HG03175 (cell line): ENCODE measurements around the gene MRLN.
"Not testable (repeated sequence)": the region's sequence is repeated elsewhere in the genome, so short reads cannot be mapped to it uniquely, and the experiment has no call there.

ENCODE experiments used
- ATAC-seq: cut with Tn5 transposase; IDR thresholded peaks from one replicate; pipeline ENCODE4 v1.9.1; 2021; ENCODE audit warnings: mild to moderate bottlenecking, moderate library complexity; ENCODE audit not compliant: unreplicated experiment

The MRLN gene

DNA sequence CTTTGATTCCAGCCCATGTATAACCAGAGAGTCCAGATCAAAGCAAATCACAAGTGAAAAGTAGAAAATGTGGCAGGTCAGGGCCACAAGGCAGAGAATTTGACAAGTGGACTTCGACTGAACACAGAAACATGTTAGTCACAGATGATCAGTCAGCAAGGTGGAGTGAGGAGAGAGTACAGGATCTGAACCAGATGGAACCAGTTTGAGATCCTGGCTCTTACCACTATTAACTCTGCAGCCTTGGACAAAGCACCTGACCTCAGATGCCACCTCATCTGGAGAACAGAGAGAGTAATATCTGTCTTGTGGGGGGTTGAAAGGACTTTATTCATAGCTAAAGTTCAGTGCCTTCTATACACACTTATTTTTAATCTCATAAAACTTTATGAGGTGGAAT, 4.4 kb downstream of the MRLN start:
- ATAC-seq: no peak

DNA sequence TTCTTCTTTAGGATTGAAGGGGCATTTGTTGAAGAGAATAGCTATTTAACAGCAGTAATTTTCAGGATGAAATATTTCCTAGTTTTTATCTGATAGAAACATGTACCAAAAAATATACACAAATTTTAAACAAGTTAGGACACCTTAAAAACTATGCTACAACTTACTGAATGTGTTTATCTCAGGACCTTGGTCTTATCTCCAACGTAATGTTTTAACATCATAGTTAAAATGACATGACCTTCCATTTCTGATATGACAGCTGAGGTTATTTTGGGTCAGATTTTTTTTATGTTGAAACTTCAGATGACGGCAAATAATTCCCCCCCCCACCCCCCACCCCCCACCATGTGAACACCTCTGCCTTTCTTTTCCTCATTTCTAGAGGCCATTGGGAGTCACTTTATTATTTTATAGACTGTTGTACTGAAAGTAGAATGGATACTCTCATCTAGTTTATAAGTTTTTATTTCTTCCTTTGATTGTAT, 8.0 kb downstream of the MRLN start:
- ATAC-seq: no peak

DNA sequence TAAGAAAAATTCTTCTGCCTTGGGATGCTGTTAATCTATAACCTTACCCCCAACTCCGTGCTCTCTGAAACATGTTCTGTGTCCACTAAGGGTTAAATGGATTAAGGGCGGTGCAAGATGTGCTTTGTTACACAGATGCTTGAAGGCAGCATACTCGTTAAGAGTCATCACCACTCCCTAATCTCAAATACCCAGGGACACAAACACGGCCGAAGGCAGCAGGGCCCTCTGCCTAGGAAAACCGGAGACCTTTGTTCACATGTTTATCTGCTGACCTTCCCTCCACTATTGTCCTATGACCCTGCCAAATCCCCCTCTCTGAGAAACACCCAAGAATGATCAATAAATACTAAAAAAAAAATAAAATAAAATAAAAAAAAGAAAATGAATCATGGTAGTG, 8.5 kb downstream of the MRLN start:
- ATAC-seq: not testable (repeated sequence)

DNA sequence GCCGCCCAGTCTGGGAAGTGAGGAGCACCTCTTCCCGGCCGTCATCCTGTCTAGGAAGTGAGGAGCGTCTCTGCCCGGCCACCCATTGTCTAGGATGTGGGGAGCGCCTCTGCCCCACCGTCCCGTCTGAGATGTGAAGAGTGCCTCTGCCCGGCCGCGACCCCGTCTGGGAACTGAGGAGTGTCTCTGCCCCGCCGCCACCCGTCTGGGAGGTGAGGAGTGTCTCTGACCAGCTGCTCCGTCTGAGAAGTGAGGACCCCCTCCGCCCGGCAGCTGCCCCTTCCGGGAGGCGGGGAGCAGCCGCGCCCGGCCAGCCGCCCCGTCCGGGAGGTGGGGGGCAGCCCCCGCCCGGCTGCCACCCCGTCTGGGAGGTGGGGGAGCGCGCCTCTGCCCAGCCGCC, 9.1 kb downstream of the MRLN start:
- ATAC-seq: not testable (repeated sequence)

DNA sequence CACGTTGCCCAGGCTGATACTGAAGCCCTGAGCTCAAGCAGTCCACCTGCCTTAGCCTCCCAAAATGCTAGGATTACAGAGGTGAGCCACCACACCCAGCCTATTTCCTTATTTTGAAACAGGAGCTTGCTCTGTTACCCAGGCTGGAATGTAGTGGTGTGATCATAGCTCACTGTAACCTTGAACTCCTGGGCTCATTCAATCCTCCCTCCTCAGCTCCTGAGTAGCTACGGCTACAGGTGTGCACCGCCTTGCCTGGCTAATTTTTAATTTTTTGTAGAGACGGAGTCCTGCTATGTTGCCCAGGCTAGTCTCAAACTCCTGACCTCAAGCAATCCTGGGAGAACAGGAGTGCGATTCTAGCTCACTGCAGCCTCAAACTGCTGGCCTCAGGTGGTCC, 11.7 kb downstream of the MRLN start:
- no peak for ATAC-seq

DNA sequence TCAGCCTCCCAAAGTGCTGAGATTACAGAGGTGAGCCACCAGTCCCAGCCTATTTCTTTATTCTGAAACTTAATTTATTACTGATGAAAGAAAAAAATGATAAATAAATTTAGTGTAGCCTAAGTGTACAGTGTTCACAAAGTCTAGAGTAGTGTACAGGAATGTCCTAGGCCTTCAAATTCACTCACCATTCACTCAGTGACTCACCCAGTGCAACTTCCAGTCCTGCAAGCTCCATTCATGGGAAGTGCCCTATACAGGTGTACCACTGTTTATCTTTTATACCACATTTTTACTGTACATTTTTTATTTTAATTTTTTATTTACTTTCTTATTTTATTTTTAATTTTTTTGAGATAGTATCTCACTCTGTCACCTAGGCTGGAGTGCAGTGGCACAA, 12.2 kb downstream of the MRLN start:
- no peak for ATAC-seq

DNA sequence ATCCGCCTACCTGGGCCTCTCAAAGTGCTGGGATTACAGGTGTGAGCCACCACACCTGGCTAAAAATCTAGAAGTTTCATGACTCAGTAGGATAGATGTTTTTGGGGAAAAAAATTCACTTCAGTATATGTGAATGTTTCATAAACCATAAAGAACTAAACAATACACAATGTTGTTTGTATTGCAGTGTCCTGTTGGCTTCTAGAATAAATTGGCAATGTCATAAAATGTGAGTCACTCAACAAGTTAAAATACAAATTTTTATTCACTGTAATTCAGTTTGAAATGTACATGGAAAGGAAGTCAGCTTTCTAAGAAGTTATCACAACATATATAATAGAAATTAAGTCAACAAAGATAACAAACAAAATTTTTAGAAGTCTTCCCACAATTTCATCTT, 16.5 kb downstream of the MRLN start:
- ATAC-seq: no peak

DNA sequence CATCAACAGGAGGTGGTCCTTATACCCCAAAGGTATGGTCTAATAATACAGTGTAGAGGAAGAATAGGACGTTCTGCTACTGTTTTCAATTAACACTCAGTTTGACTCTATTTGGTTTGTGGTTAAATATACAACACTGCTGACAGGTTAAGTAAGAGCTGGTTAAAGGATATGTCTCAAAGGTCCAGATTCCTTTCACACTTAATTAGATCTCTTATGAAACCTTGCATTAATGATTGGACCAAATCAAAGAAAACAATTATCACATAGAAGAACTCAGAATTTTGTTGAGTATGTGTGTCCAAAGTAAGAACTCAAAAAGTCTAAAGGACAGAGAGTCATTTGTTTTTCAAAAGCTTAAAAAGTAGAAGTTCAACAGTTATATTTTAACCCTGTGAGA, 18.0 kb downstream of the MRLN start:
- no peak for ATAC-seq

DNA sequence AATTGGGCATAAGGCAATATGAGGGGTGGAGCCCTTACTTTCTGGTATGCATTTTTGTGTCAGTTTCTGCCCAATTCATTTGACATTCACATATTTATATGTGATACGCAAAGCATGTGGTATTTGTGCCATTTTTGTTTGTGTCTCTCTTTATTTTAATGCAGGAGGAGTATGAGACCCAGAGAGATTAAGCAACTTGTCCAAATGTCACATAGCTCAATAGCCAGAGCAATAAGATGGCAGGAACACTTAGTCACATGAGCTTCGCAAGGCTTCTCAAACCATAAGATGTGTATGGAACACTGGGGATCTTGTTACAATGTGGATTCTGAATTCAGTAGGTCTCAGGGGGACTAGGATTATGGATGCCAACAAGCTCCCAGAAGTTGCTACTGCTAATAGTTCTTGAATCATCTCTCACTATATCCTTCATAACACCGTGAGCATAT, 19.2 kb downstream of the MRLN start:
- no peak for ATAC-seq

DNA sequence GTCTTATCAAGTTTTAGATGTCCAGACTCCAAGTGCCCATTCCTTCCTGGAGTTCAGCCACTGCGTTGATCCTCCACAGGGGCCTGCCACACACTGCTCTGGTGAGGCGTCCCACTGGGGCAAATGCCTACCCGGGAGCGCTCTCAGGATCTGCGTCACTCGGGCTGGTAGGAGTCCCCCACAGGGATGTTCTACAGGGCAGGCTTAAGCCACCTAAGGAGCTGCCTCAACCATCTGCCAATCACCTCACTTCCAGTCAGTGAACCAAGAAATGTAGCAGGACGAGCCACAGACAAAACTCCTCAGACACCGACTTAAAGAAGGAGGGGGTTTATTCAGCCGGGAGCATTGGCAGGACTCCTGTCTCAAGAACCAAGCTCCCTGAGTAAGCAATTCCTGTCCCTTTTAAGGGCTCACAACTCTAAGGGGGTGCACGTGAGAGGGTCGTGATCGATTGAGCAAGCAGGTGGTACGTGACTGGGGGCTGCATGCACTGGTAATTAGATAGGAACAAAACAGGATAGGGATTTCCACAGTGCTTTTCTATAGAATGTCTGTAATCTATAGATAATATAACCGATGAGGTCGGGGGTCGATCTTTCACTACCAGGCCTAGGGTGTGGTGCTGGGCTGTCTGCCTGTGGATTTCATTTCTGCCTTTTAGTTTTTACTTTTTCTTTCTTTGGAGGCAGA, 19.8 kb downstream of the MRLN start:
- ATAC-seq: not testable (repeated sequence)

DNA sequence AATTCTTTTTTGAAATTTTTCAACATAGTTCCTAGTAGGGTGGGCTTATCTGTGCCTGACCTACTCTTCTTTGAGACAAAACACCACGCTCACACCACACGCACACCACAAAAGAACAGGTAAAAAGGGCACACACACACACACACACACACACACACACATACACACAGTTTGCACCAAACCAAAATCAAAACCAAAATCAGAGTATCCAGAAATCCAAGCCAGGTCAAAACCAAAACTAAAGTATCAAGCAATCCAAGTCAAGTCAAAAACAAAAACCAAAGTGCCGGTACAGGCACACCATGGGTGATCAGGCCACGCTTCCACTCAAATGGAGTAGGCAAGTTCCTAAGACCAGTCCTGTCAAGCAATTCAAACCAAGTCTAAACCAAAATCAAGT, 20.4 kb downstream of the MRLN start:
- not testable (repeated sequence) for ATAC-seq

DNA sequence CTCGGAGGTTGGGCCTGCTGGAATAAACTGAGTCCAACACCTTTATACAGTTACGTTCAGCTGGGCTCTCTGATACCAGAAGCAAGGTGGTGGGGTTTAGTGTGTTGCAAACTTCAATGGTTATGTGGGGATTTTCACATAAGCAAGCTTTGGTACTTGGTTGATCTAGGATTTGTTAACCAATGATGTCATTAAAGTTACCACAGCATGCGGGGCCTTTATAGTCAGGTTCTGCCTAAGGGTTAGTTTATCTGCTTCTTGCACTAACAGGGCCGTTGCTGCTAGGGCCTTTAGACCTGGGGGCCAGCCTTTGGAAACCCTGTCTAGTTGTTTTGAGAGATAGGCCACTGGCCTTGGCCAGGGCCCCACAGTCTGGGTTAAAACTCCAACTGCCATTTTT, 24.1 kb downstream of the MRLN start:
- not testable (repeated sequence) for ATAC-seq

DNA sequence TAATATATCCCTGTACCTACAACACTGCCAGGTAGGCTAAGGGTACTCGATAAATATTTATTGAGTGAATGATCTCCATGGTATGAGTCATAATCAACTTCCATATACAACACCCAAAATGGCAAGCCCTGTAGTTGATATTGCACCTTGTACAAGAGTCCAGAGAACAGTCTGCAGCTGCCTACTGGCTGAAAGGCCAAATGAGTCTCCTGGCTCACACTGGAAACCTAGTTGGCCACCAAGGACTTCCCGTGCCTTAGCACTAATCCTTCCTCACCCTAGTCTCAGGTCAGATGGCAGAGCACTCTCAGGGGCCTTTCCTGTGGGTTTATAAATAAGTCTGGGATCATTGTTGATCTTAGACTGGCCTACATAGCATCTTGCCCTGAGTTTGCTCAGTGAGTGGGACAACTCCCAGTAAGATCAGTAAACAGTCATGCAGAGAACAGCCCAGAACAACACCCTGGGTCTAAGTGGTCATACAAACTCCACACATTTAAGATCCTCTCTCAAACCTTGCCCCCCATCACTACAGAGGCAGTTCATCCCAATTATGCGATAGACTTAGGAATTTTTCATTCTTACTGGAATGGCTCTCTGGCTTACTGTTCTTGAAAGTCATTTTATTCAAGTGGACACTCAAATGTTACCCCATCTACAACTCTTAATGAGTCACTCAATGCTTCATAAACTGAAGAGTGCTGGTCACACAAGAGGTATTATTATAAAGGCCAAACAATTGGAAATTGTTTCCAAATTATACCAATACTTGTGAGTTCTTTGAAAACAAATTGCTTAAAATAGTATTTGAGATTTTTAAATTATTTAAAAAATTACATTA, 28.9 kb downstream of the MRLN start:
- no peak for ATAC-seq

DNA sequence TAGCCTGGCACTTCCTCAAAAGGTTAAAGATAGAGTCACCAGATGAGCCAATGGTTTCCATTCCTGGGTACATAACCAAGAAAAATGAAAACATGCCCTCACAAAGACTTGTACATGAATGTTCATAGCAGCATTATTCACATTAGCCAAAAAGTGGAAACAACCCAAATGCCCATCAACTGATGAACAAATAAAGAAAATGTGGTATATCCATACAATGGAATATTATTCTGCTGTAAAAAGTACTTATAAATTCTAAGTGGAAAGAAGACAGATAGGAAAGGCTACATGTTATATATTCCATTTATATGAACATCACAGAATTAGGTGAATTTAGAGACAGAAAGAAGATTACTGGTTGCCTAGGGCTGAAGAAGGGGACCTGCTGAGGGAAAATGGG, 32.9 kb downstream of the MRLN start:
- ATAC-seq: no peak

DNA sequence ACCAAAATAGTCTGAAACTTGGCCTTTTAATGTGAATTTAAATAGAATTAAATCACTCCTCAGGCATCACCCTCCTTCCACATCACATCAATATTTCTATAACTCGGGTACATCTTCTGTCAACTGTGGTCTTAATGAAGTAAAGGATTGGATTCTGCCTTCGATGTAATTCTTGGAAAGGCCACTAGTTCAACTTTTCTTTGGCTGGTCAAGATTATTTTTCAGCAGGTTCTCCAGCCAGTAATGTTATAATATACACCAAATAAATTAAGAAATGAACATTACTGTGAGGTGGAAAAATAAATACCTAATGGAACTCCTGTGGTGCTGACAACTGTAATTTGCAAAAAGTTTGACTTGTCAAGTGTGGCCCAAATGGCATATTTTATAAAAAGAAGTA, 33.9 kb downstream of the MRLN start:
- ATAC-seq: no peak

DNA sequence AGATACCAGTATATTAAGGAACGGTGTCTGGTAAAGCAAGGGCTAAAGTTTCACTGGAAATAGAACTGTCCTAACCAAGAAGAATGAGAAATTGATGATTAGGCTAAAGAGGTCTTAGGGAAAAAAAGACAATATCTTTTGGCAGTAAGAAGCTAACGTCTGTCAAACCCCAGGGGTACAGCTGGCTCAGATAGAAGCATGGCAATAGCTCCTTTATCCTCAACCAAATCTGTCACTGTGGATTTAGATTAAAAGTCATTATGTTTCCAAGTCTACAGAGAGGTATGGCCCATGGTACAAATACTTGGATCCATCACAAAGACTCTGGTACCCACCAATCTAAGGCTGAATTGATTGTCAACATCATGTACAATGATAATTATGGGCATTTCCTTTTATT, 35.0 kb downstream of the MRLN start:
- ATAC-seq: no peak

DNA sequence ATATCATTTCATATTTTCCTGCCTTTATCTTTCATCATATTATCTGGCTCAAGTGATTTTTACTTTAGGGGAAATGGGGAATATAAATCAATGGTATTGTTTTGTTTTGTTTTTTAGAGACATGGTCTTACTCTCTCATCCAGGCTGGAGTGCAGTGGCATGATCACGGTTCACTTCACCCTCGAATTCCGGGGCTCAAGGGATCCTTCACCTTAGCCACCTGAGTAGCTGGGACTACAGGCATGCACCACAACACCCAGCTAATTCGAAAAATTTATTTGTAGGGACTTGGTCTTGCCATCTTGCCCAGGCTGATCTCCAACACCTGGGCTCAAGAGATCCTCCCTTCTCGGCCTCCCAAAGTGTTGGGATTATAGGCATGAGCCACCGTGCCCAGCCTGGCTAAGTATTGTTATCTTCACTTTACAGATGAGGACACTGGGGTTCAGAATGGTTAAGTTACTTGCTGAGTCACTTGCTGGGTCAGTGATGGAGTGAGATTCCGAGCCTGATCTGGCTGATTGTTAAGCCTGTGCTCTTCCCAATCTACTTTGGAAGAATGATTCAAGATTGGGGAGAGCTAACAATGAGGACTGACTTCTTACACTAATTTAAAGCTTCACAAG, 39.9 kb downstream of the MRLN start:
- ATAC-seq: no peak

DNA sequence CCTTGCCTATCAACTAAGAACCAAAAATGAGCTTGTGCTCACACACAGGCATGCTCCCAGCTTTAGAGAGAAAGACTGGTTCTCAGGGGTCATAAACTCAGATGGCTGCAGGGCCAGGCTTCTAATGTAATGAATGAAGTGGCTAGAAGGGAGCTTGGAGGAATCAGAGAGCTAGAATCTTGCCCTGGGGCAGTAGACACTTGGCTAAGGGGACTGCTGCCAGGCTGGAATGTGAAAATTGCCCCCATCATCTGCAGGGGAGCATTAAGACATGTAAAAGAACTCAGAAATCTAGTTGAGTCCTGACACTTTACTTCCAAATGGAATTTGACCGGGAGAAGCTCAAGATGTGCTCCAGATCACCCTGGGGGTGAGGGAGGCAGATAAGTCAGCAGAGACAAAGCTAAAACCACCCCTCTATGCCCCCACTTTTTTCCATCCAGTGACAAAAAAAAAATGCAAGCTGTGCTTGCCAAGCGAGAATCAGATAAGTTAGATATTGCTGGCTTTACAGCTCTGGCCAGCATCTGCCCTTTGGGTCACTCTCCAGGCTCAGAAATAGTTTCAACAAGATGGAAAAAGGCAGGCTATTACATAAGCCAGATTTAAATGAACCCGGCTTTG, 41.3 kb downstream of the MRLN start:
- ATAC-seq: no peak

DNA sequence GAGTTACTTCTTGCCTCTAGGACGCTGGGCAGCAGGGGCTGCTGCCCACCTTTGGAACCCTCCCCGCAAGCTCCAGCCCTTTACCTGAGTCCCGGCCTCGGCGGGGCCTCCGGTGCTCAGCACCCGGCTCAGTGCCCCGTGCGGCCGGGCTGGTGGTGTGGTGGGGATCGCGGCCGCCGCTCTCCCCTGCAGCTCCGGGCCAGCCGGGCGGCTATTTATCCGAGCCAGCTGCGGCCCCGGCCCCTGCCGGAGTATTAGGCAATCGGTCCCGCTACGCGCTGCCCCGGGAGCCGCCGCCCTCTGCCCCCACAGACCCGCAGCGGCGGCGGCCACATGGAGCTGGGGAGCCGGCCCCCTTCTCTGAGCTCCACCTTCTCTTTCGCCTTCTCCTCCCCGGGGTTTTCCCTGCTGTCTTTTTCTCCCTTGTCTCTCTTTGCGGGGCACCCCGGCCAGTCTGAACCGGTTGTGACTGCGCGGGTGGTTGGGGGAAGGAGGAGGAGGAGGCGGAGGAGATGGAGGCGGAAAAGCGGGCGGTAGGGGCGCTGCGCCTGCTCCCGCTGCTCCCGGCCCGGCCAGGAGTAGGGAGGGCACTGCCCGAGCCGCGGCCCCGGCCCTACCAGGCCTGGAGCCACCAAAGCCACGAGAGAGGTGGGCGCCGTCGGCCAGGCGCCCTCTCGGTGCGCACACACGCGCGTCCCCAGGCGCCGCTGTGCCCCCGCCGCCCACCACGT, 43.7 kb downstream of the MRLN start, which contains the start of gene SLC16A9:
SLC16A9 (minus strand) TSS at position 456 of the 731 bp plus-strand sequence. CDS start 25,559 bp downstream, outside the sequence.
- peak; percentile 69 for ATAC-seq

DNA sequence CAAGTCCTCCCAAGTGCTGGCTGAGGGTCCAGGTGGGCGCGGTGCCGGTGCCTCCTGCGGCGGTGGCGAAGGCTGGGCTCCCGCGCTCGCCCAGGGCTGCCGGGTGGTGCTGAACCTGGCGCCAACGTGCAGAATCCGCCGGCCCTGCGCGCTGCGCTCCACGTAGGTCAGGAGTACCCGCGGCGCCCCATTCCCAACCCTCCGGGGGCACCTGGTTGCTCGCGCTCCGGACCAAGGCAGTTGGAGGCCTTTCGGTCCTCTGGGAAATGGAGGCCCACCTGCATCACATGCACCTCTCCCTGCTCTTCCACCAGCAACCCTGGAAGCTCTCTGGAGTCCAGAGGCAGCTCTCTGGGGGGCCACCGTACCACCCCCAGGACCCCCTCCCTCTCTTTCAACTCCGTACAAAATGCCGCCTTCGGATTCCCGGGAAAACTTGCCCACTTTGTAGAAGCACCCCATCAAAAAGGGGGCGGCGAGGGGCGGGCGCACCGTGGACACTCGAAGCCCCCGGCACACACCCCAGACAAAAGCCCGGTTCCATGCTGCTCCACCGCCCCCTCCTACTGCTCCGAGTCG, 44.4 kb downstream of the MRLN start:
- no peak for ATAC-seq
